Neural crest cell (in vitro differentiated cells): ENCODE measurements around the gene TARBP2. TPM values are rescaled to one million over a fixed set of nuclear protein-coding genes. Genes with fewer than 3 reads are reported as not detected.

ENCODE experiments used
- DNase-seq: peaks from one replicate; pipeline ENCODE4 v3.0.0; 2021; ENCODE audit warnings: low read depth, mixed read lengths, low spot score
- H3K27ac Mint-ChIP-seq: one replicate; pipeline ENCODE4 v1.8.0; 2021; ENCODE audit warnings: mild to moderate bottlenecking, mixed read lengths; ENCODE audit not compliant: unreplicated experiment
- H3K27me3 Mint-ChIP-seq: 2 replicates; pipeline ENCODE4 v1.8.0; 2021; ENCODE audit warnings: low read depth, mild to moderate bottlenecking, mixed read lengths
- H3K36me3 Mint-ChIP-seq: 2 replicates; pipeline ENCODE4 v1.8.0; 2021; ENCODE audit warnings: low read depth, mild to moderate bottlenecking, mixed read lengths
- H3K4me1 Mint-ChIP-seq: 2 replicates; pipeline ENCODE4 v1.8.0; 2021; ENCODE audit warnings: mixed read lengths
- H3K4me3 Mint-ChIP-seq: one replicate; pipeline ENCODE4 v1.8.0; 2021; ENCODE audit warnings: mild to moderate bottlenecking, mixed read lengths
- H3K9me3 Mint-ChIP-seq: 2 replicates; pipeline ENCODE4 v1.8.0; 2021; ENCODE audit warnings: mixed read lengths
- CTCF ChIP-seq: fragments of 200-600 bp; sonication (generic); conservative IDR thresholded peaks from 2 replicates; pipeline ENCODE4 v1.5.0; 2021; ENCODE audit warnings: antibody characterized with exemption, mild to moderate bottlenecking
- total RNA-seq: library from RNA; stranded (reverse); gene quantifications from 2 replicates; pipeline ENCODE4 v1.2.1, GENCODE V29; 2021

The TARBP2 gene
- total RNA-seq, 1 donor from 2014 or later: 73.1 TPM

- H3K27me3 Mint-ChIP-seq: no peaks in the 10 kb centered on the region
- peaks cover 49% of the 10 kb centered on the region for H3K36me3 Mint-ChIP-seq
- no peaks in the 10 kb centered on the region for H3K9me3 Mint-ChIP-seq
- peaks cover 26% of the 10 kb centered on the region for H3K4me1 Mint-ChIP-seq
- DNase-seq: no peak
- no peak overlapping the region for H3K27ac Mint-ChIP-seq
- TF ChIP-seq CTCF: no peak
- no peak overlapping the region for H3K4me3 Mint-ChIP-seq
Measured at GRCh38 chr12:53462935-53463334, 38.1 kb upstream of the TARBP2 start.

GRCh38 chr12:53463802-53464560, 37.1 kb upstream of the TARBP2 start:
- H3K4me1 Mint-ChIP-seq: peaks cover 25% of the 10 kb centered on the region
- H3K36me3 Mint-ChIP-seq: peaks cover 51% of the 10 kb centered on the region
- H3K9me3 Mint-ChIP-seq: no peaks in the 10 kb centered on the region
- no peak overlapping the region for H3K27ac Mint-ChIP-seq
- DNase-seq: no peak
- H3K27me3 Mint-ChIP-seq: no peaks in the 10 kb centered on the region
- TF ChIP-seq CTCF: no peak
- H3K4me3 Mint-ChIP-seq: no peak overlapping the region

- Mint-ChIP-seq H3K9me3 (no peaks in the 10 kb centered on the region), H3K27me3 (no peaks in the 10 kb centered on the region), H3K27ac (no peak overlapping the region), H3K4me3 (peak overlapping the region; percentile 51), H3K36me3 (peaks cover 46% of the 10 kb centered on the region), H3K4me1 (peaks cover 22% of the 10 kb centered on the region)
- TF ChIP-seq CTCF: no peak
- DNase-seq: no peak
Measured at GRCh38 chr12:53464685-53465418, 36.2 kb upstream of the TARBP2 start.

GRCh38 chr12:53465679-53466078, 35.4 kb upstream of the TARBP2 start:
- Mint-ChIP-seq H3K4me1 (peaks cover 17% of the 10 kb centered on the region), H3K27ac (no peak overlapping the region), H3K4me3 (no peak overlapping the region), H3K9me3 (no peaks in the 10 kb centered on the region), H3K36me3 (peaks cover 41% of the 10 kb centered on the region), H3K27me3 (no peaks in the 10 kb centered on the region)
- no peak for DNase-seq
- peak; percentile 16 for TF ChIP-seq CTCF

- TF ChIP-seq CTCF: no peak
Measured at GRCh38 chr12:53466640-53467039, 34.4 kb upstream of the TARBP2 start.

More at GRCh38 chr12:53466640-53467039, 34.4 kb upstream of the TARBP2 start:
- H3K27me3 Mint-ChIP-seq: no peaks in the 10 kb centered on the region
- H3K27ac Mint-ChIP-seq: no peak overlapping the region
- no peak for DNase-seq
- peaks cover 40% of the 10 kb centered on the region for H3K36me3 Mint-ChIP-seq
- no peaks in the 10 kb centered on the region for H3K9me3 Mint-ChIP-seq
- peak overlapping the region; percentile 29 for H3K4me3 Mint-ChIP-seq
- peaks cover 16% of the 10 kb centered on the region for H3K4me1 Mint-ChIP-seq
